RPMI7951 (cell line): ENCODE results near the gene SLC6A13. TPM values are rescaled to one million over a fixed set of nuclear protein-coding genes. Genes with fewer than 3 reads are reported as not detected.
"Not testable (repeated sequence)": the region's sequence is repeated elsewhere in the genome, so short reads cannot be mapped to it uniquely, and the experiment has no call there.

Experiments used
- DNase-seq: peaks from one replicate; pipeline ENCODE4 v3.0.0-alpha.2; 2012; ENCODE audit warnings: low read depth
- total RNA-seq: library from RNA; depleted of rRNA; stranded (reverse); fragments of >200 nt; shearing (Covaris generic); gene quantifications from 2 replicates; pipeline ENCODE4 v1.2.3, GENCODE V29; 2014

Gene SLC6A13
- total RNA-seq, 1 experiment from 2014 or later: 0.36 TPM

DNA sequence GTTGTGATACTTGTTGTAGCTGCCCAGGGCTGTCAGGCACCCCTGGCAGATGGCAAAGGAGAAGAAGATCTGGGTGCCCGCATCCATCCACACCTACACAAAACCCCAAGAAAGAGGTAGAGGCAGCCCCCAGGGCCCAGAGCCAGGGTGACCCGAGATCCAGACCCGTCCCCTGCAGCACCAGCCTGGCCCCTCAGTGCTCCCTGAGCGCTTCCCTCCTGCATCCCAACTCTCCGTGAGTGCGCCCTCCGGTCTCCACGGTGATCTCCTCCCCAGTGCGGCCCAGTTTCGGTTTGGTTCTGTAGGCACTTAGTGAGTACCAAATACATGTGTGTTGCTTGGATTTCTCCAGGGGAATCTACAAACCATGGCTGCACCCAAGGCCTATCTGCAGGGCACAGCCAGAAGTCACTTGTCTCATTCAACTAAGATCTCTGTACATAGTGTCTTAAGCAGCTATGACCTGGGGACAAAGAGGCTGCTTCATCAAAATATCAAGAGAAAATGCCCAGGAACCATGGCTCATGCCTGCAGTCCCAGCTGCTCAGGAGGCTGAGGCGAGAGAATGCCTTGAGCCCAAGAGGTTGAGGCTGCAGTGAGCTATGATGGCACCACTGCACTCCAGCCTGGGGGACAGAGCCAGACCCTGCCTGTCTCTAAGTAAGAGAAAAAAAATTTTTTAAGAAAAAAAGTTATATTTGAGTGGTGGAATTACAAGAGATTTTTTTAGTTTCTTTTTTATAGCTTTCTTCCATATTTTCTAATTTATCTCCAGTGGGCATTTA lies 64.5 kb downstream of the SLC6A13 start:
- no peak for DNase-seq

DNA sequence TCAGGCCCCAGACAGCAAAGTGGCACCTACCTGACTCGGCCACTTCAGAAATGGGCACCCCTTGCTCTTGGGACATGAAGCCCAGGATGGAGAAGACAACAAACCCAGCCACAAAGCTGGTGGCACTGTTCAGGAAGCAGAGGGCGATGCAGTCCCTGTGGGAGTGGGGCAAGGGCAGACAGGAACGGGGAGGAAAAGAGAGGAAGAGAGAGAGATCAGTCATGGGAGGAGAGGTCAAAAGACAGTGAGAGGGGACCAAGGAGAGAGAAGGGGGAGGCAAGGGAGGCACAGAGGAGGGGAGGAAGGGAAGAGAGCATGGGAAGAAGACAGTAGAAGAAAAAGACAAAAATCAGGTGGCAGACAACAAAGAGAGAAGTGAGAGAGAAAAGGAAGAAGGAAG lies 65.3 kb downstream of the SLC6A13 start:
- no peak for DNase-seq

DNA sequence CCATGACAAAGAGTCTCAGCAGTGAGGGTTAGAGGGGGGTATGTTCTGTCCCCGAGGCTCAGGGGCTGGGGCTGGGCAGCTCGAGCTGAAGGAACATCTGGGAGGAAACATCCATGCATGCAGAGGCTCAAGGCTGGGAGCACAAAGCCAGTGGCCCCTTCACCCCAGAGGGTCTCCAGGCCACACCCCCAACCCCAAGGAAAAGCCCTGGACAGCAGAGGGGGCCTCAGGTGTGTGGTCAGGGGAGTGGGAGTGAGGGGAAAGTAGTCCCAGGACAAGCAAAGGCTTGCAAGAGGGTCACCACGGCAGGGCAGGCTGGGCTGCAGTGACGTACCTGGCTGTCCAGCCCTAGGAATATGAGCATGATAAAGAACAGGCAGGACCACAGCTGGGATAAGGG lies 66.2 kb downstream of the SLC6A13 start:
- DNase-seq: no peak

GRCh38 chr12:195951-196350 lies 66.7 kb downstream of the SLC6A13 start:
- DNase-seq: no peak

DNA sequence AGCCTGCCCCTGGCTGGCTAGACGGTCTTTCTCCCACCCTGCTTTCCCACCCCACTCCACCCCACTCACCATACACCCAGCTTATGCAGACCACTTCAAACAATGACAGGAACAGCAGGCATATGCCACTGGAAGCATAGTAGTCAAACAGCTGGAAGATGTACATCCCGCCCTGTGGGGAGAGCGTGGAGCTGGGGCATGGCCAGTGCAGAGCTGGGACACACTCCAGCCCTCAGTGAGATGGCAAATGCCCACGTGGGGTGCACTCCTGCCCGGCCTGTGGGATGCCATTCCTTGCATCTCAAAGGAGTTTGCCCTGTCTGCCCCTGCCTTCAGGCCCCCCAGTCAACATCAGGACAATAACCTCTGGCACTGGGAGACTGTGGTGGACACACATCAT lies 67.5 kb downstream of the SLC6A13 start:
- no peak for DNase-seq

DNA sequence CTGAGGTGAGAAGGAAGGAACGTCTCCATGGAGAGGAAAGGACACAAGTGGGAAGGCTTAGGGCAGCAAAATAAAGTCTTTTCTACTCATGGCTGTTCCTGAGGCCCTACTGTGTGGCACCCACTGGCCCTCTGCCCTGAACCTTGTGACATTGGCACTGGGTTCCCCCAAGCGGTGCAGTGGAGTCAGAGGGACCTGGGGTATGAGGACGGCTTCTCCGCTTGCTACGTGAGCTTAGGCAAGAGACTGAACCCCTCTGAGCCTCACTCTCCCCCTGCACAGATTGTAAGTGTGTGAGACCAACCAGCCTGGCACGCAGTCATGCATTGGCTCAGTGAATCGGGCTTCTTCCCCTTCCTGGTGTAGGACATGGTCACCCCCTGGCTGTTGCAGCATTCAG lies 68.4 kb downstream of the SLC6A13 start:
- DNase-seq: no peak

GRCh38 chr12:193261-193660 lies 69.4 kb downstream of the SLC6A13 start:
- DNase-seq: no peak

GRCh38 chr12:191541-191940 lies 71.1 kb downstream of the SLC6A13 start:
- no peak for DNase-seq

- no peak for DNase-seq
These were observed 71.8 kb downstream of the SLC6A13 start for GRCh38 chr12:190881-191280.

- no peak for DNase-seq
These were observed 73.0 kb downstream of the SLC6A13 start for GRCh38 chr12:189622-189962.

- no peak for DNase-seq
These were observed 73.6 kb downstream of the SLC6A13 start for GRCh38 chr12:188910-189621.

DNA sequence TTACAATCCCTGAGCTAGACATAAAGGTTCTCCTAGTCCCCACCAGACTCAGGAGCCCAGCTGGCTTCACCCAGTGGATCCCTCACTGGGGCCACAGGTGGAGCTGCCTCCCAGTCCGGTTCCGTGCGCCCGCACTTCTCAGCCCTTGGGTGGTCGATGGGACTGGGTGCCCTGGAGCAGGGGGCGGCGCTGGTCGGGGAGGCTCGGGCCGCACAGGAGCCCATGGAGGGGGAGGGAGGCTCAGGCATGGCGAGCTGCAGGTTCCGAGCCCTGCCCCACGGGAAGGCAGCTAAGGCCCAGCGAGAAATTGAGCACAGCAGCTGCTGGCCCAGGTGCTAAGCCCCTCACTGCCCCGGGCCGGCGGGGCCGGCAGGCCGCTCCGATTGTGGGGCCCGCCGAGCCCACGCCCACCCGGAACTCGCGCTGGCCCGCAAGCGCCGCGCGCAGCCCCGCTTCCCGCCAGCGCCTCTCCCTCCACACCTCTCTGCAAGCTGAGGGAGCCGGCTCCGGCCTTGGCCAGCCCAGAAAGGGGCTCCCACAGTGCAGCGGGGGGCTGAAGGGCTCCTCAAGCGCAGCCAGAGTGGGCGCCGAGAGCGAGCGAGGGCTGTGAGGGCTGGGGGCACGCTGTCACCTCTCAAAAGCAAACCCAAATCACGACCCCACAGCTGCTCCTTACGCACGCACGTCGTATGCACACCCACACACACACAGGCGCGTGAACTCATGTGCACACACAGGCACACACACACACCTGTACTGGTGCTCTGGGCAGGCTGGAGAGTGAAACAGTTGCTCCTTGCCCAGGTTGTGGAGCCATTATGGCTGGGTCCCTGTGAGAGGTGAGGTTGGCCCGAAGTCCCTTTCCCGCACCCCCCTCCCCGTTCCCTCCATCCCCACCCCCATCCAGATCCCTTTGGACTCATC lies 74.4 kb downstream of the SLC6A13 start:
- not testable (repeated sequence) for DNase-seq

GRCh38 chr12:186006-186625 lies 76.5 kb downstream of the SLC6A13 start:
- no peak for DNase-seq

GRCh38 chr12:185576-185955 lies 77.1 kb downstream of the SLC6A13 start:
- no peak for DNase-seq

DNA sequence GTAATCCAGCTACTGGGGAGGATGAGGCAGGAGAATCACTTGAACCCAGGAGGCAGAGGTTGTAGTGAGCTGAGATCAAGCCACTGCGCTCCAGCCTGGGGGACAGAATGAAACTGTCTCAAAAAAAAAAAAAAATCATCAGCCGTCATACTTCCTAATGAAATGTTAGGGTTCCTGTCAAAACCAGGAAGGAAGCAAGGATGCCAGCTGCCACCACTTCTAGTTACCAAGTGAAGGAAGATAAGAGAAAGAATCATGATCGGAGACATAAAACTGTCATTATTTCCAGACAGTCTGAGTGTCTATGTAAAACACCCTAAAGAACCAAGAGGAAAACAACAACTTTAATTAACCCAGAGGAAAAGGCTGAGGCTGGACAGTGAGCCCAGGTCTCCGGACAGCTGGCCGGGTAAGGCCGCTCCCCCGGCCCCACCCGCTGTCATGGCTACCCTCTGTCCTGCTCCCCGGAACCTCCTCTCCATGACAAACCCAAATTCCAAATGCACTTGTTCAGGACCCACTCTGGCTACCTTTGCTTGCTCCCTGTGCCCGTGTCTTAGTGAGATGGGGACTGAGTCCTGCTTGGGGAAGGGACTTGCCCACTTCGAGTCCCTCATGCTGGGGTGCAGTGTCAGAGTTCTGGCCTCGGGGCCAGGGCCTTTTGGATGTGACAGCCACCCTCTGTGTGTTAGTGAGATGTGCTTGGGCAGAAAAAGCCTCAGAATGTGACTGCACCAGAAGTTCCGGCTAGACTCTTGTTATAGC lies 77.6 kb downstream of the SLC6A13 start:
- no peak for DNase-seq

GRCh38 chr12:182381-182892 lies 80.2 kb downstream of the SLC6A13 start:
- peak; percentile 43 for DNase-seq

DNA sequence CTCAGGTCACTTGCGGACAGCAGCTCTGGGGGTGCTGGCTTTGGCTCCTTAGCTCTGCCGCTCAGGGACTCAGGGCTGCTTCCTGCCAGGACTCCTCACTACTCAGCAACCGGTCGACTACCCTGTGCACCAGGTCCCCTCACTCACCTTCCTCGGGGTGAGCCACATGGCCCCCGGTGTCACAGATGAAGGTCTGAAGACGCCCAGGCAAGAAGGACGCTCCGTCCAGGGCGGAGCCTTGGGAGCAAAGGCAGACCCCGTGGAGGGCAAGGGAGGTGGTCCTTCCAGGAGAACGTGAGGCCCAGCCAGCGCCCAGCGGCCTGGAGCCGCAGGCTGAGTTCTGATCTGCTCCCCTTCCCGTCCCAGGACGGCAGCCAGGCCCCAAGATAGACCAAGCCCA lies 80.7 kb downstream of the SLC6A13 start:
- no peak for DNase-seq

DNA sequence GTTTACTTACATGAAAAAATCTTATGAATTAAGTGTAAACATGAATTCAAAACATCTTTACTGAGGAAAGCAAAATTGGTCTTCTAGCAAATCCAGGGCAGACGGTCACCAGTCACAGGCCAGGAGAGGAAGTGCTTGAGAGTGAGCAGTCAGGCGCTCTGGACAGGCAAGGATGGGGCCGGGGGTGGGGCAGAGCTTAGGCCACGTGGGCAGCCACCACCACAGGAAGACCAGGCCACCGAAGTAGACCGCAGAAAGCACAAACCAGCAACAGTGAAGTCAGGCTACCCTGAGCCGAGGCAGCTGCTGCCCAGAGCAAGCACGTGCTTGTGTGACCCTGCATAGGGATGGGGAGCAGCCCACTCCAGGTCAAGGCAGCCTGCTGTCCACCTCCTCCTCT lies 82.2 kb downstream of the SLC6A13 start:
- peak; percentile 31 for DNase-seq

GRCh38 chr12:179885-180284 lies 82.8 kb downstream of the SLC6A13 start:
- DNase-seq: no peak

DNA sequence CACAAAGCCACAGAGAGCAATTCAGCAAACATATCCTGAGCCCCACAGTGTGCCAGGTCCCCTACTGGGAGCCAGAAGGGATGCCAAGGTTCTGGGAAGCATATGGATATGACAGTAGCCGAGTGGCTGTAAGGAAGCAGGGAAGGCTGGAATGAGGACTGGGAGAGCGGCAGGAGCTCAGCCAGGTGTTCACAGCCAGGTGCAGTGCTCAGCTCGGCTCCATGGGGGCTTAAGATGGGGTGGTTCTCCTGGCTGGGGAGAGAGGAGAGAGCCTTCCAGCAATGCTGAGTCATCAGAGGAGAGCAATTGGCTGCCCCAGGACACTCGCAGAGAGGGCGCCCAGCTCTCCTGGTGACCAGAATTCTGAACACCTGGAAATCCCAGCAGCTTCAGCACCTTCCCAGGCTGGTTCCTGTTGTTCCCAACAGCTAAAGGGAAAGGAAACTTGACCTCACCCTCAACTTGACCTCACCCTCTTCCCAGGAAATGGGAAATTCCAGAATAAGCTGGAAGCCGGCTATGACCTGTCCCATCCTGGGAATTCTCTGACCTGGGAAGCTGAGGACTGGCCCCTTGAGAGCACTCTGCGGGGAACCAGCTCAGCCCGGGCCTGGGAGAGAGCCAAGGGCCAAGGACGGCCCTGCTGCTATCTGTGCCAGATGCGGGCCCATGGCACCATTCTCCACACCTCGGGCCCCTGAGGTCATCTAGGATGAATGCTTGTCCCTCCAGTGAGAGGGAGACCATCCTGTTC lies 83.3 kb downstream of the SLC6A13 start:
- DNase-seq: no peak

- no peak for DNase-seq
These were observed 83.9 kb downstream of the SLC6A13 start for GRCh38 chr12:178829-179109.
